ENCODE measurements around the gene RRBP1.
"Not testable (repeated sequence)": the region's sequence is repeated elsewhere in the genome, so short reads cannot be mapped to it uniquely, and the experiment has no call there.

The RRBP1 gene

DNA sequence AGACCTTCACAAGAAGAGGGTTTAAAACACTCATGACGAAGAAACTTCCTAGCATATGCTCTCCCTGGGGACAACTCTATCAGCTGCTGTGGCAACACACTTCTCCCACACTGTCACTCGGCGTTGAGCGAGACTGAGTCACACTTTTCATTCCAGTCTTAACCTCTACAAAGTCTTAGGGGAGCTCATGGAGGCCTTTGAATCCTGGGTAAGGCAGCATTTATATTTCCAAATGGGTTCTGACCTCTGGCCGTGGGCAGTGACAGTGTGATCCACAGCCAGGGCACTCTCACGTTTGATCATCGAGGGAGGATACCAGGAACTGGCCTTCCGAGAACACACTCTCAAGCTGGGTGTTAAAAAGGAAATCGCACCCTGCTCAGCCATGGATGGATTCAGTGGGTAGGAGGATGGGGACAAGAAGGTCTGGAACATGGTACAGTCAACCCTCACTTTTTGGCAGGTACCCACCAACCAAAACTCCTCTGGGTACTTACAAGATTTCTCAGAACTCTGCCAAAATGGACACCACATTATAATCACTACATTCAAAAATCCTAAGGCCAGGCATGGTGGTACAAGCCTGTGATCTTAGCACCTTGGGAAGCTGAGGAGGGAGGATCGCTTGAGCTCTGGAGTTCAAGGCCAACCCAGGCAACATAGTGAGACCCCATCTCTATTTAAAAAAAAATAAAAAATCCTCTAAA lies 19.6 kb downstream of the RRBP1 start:
- DNase-seq: no peak

DNA sequence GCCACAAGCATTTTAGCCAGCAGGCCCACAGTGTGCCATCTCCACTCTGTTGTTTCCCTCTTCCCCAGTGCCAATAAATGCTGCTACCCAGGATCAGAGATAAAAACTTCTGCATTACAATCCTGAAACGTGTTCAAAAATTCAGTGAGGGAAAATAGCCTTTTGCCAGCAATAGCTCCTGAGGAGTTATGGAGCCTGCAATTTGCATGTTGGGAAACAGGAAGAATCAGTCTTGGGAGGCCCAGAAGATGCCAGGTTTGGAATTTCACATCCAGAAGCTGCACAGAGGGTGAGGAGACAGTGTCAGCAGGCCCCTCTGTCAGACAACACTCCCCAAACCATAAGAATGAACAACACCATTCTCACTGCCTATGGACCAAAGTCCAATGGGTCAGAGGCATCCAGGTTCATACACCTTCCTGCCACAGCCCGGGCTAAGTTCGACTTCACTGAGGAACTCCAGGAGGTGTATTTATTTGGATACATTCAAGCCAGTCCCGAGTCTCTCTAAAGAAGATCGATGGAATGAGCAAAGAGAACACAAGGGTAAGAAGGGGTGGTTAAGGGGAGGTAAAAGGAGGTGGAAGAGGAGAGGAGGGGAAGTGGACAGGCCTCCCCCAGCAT lies 20.8 kb downstream of the RRBP1 start:
- no peak for DNase-seq

DNA sequence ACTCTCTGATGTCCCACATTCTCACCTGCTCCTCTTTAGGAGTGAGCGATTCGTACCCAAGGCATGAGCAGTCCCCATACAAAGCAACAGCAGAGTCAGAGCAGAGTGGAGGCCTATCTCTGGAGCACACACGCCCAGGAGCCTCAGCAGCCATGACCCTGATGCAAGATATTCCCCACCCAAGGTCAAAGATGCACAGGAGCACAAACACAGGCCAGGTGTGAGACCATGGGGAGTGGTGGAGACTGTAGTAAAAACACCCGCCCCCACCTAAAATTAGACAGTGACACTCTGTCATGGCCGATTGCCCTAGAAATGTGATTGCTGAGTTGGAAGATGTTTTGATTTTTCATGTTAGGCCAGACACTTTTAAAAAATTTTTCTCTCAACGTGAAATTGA lies 21.4 kb downstream of the RRBP1 start:
- no peak for DNase-seq

DNA sequence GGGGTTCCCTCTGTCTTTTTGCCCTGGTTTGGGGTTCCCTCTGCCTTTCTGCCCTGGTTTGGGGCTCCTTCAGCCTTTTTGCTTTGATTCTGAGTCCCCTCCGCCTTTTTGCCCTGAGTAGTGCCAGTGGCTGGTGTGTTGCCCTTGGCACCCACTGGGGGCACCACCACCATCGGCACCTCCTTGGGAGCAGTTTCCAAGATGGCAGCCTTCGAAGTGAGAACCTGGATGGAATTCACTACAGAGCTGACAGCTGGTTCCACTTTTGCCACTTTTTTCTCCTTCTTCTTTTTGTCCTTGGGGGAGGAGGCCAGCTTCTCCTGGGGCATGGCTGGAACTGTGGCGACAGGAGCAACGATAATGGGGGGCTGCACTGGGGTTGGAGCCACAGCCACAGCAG lies 22.2 kb downstream of the RRBP1 start:
- DNase-seq: no peak

DNA sequence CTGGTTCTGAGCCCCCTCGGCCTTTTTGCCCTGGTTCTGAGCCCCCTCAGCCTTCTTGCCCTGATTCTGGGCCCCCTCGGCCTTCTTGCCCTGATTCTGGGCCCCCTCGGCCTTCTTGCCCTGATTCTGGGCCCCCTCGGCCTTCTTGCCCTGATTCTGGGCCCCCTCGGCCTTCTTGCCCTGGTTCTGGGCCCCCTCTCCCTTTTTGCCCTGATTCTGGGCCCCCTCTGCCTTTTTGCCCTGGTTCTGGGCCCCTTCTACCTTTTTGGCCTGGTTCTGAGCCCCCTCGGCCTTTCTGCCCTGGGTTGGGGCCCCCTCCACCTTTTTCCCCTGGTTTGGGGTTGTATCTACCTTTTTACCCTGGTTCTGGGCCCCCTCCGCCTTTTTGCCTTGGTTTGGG lies 22.7 kb downstream of the RRBP1 start:
- DNase-seq: not testable (repeated sequence)

DNA sequence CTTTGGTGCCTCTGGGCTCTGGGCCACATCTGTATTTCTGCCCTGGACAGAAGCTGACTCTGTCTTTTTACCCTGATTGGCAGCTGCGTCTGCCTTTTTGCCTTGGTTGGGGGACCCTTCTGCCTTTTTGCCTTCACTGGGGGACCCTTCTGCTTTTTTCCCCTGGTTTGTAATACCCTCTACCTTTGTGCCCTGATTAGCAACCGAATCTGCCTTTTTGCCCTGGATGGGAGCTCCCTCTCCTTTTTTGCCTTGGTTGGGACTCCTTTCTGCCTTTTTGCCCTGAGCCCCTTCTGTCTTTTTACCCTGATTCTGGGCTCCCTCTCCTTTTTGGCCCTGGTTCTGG lies 23.4 kb downstream of the RRBP1 start:
- DNase-seq: no peak

DNA sequence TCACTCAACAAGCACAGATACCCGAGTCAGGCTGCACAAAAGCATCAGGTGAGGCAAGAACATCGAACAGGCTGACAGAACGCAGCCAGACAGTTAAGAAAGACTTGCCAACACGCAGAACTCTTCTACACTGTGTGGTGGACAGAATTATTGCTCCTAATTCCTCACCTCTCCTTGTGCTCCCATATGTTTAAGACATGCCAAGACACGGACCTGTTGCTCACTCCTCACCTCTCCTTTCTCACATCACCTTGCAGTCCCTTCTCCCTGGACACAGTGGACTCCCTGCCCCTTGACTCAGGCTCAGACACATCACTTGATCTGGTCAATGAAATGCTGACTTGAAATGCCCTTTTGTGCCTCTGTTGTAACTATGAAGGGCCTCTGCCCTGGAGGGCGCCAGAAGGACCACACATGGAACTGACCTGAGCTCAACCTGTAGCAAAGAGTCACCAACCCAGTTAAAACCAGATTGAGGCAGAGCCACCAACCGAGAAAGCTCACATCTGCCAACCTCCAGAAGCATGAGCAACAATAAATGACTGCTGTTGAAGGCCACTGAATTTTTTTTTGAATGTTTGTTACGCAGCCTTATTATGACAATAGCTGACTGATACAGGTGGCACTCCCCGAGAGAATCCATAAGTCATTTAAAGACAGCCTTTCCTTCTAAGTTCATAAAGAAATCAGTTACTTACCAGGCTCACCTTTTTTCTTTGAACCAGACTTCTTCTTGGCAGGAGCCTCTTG lies 24.0 kb downstream of the RRBP1 start:
- no peak for DNase-seq

DNA sequence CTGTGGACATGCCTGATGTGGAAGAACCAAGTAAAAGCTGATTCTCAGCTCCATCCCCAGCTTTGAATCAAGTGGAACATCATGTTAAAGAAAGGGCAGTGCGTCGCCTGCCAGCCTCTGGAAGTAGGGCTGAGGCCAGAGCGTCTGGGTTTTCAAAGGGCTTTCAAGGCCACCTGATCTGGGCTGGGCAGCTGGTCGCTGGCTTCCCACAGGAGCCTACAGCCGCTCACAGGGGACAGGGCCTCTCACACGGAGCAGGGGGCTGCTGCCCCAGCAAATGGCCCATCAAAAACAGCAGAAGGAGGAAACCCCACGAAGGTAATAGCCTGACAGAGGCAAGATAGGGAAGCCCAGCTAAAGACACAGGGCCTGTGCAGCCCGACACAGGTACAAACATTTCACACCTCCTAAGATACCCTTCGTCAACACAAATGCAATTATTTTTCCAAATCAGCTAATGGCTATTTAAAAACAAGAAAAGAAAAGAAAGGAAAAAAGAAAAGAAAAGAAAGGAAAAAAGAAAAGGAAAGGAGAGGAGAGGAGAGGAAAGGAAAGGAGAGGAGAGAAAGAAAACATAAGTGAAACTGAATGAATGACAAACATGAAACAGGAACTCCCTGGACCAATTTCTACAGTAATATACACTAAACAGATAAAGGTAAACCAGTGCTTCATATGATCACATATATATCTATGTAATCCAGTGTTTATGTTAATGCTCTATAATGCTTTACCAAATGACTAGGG lies 24.8 kb downstream of the RRBP1 start:
- no peak for DNase-seq

DNA sequence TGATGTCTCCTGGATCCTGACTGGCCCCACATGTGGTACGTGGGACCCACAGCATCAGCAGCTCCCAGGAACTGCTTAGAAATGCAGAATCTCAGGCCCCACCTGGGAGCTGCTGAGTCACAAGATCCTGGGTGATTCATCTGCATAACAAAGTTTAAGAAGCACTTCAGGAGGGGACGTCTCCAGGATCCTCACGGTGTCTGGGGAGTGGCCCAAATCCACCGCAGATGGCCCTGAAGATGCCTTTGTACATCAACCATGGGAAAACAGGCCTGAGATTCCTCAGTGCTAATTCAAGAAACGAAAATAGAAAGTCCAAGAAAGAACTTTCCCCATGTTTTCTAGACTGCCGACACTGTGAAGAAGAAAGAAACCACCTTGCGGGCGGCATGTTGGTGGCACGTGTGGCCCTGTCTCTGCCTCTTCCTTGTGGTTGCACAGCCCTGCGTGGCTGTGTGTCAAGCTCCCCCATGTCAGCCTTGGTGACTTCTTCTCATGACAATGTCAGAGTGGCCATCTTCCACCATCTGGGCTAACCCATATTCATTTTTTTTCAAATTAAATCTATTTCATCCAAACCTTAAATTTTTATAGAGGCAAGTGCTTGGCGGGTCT lies 26.1 kb downstream of the RRBP1 start:
- DNase-seq: no peak

DNA sequence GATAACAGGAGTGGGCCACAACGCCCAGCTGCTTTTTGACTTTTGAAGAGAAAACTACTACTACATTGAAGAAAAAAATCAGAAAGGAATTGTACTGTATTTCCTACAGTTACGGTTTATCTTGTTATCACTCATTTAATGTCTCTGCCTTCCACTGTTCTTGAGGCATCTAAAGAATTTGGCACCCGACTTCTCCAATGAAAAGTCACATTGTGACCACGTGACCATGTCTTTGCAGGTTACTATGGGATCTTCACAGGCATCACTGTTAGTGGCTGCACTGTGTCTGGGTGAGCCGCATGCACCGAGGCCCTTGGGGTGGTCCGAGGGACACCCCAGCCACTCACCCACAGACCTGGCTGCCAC lies 26.8 kb downstream of the RRBP1 start:
- no peak for DNase-seq

DNA sequence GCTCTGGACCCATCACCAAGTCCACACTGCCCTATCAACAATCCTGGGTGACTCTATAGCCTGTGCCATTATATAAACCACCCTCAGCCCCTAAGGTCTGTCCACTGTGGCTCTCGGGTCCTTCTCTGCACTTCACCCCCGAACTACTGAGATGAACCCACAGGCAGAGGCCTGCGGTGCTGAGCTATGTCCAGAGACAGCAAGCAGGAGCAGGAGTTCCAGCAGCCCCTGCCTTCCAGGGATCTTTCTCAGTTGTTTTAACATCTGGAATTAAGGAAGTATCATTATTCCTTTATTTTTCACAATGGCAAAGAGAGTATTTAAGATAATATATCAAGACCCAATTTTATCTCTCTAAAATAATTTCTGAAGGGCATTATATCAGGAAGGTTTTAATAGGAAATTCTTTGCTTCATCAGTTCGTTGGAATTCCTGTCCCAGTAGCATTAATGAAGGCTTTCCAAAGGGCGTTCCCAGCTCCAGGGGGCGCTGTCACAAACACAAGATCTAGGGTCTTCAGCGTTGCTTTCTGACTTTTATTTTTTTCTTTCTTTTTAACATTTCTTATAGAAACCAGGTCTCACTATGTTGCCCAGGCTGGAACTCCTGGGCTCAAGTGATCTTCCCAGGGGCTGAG lies 27.3 kb downstream of the RRBP1 start:
- DNase-seq: no peak

DNA sequence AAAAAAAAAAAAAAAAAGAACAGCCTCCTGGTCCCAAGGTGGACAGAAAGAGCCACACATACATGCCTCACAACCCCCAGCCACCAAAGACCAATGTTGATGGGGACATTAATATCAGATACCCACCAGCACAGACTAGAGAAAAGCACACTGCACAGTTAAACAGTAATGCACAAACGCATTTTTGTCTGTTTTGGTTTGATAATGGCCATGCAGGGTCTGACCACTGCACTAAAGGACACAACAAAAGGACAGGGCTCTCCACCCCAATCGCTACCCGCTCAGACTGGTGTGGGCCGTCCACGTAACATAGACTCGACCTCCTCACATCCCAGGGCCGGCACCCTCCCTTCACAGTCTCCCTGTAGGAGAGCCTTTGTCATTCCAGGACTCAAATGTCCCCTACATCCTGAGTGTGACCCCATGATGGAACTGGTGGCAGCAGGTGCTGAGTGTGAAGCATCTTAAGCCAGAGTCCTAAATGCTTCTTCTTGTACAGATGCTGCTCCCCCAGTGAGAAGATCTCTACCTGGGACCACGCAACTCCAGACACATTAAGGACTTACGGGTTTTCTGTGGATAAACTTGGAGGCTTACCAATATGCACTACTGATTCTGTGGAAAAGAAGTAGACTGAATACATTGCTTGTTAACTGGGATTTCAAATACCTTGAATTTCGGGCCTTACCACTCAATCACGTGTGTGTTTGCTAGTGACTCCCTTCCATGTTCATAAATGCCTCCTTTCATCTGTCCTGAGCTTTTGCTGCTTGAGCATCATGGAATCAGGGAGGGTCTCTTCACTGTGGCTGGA lies 28.0 kb downstream of the RRBP1 start:
- DNase-seq: no peak

DNA sequence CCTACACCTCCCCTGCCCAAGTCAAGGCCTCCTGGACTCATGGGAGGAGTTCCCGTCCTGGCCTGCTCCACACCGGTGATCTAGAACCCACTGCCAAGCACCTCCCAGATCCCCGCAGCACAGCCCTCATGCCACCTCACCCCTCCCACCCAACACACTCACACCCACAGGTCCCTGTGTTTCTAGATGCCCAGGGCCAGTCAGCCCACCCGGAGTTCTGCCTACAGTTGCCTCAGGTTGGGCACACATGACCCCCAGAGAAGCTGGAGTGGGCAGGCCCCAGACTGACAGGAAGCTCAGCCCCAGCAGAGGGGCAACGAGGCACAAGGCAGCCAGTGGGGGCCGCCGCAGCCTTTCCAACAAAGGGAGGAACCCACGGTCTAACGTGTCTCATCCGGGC lies 29.6 kb downstream of the RRBP1 start:
- no peak for DNase-seq

DNA sequence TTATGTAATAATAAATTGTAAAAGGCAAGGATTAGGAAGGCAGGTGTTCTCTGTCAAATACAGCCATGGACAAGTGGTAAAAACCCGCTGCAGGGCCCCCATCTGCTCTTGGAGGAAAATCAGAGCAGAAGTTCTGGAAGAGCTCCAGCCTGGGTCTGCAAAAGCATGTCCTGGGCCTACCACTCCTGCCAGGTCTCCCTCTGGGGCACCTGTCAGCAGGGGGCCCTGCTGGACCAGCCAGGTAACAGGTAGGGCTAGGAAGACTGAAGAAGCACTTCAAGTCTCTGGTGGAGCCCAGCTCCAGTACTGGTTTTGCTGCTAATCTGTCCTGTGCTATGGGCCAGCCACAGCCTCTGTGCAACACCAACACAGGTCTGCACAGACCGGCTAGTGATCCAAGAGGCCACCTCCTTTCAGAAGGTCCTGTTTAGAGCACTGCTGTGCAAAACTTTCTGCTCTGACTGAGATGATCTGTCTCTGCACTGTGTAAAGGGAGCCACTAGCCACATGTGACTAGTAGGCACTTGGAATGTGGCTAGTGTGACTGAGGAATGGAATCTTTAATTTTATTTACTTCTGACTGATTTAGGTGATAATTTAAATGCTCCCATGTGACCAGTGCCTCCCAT lies 30.2 kb downstream of the RRBP1 start:
- no peak for DNase-seq

DNA sequence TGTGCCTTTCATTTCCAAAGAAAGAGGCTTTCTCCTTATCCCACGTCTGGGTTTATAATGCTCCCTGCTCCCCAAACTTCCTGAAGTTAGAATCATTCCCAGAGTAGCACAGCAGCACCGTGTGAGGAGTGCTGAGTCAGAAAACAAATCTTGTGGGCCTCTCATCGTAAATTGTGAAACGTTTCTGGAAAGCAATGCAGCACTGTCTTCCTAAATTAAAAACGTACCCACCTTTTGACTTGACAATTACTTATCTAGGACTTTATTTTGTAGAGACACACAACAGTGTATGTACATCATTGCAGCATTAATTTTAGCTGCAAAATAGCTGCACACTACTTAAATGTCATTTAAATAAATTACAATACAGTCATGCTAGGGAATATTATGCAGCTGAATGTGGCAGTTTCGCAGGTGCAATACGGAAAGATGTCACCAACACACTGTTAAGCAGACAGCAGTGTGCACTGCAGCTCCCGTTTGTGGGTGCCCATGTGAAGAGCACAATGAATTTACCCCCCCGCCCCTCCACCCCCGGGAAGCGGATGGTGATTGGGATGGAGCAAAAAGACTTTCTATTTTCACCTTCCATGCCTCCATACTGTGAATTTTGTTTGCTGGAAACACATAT lies 30.8 kb downstream of the RRBP1 start:
- no peak for DNase-seq

DNA sequence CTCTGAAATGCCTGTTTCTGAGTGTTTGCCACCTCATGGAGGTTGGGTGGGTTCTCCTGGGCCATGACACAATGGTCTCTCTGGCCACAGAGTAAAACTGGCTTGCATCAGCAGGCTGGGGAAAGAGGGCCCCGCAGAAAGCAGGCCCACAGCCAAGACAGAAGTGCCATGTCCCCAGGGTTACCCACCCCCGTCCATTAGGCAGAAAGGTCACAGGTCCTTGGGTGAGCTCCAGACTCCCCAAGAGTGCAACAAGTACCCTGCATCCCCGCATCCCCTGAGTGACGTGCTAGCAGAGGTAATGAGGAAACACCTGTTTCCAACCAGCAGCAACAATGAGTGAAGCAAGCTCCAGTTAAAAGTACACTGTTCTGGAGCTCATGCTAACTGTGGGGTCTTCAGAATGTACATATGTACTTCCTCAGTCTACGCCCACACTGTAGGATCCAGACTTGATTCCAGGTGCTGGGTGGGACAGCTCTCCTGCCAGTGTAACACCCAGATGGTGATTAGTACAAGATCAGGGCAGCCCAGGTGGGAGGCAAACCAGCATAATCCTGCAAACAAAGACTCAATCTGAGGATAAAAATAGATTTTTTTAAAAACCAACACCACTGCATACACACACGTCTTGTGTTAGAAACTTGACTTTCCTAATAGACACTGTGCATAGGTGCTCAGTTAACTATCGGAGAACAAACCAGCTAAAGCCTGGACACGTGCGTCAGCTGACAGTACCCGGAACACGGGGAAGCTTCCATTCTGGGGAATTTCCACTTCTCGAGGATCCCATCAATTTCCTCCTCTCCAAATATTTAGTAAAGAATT lies 31.5 kb downstream of the RRBP1 start:
- no peak for DNase-seq

DNA sequence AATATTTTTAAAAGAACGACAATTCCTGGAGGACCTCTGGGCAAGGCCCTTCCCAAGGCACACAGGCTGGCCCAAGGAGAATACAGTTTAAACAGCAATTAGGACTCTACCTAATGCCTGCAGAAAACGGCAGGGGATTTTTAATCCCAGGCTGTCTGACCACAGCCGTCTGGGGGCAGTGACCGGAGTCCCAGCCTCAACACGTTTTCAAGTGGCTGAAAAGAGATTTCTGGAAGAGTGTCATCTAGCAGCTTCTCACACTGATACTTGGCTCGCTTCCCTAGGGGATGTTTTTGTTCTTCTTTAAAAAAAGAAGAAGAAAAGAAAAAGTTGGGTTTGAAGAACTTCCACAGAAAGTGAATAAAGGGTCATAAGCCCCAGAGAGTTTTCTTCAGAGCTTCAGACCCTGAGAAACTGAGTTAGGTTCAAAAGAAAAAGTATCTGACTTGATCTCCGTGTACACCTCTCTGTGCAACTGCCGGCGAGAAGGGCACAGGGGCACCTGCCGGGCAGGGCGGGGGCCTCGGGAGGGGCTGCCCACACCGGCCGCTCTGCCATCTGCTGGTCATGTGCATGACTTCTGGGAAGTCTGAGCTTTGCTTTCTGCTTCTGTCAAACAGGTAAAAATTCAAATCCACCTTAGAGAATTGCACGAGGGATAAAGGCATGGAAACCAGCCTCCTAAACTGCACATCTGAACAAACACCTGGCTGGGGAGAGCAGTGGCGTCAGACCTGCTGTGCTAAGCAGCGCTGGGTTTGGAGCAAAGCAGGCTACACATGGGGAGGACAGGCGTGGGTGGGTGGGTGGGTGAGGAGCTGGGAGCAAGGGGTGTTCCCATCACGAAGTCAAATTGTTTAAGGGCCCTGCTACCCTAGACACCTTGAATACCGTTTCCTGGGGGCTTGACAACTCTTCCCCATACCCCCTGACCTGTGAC lies 33.0 kb downstream of the RRBP1 start:
- DNase-seq: peak; percentile 50 to 69

DNA sequence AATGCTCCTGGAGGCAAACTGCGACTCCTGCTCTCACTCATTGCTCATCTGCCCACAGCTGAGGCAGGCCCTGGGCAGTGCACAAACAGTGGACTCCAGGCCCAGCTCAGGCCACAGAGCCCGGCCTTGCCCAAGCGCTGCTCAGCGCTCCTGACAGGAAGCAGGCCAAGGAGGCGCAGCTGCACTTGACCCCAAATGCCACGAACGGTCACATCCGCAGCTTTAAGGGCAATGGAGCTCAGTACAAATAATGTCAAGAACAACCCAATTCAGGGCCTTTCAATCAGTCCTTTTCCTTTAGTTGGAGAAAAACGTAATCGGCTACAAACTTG lies 33.8 kb downstream of the RRBP1 start:
- no peak for DNase-seq

Measured in NCI-H2081 (cell line).